IMR-90 (cell line): ENCODE data around the gene C5orf58. TPM values are rescaled to one million over a fixed set of nuclear protein-coding genes. Genes with fewer than 3 reads are reported as not detected.

ENCODE experiments used
- ATAC-seq: fragments of 200-7000 bp; cut with Tn5 transposase; 2 replicates; pipeline ENCODE4 v1.9.1; 2020; ENCODE audit warnings: low read depth, mild to moderate bottlenecking, moderate library complexity
- BruUV-seq: library from RNA; stranded (reverse); fragments of 400-500 nt; replicated peaks from 2 replicates; lab custom pipeline; 2021; lab: Mats Ljungman, UMichigan
- CTCF ChIA-PET: fragments of 300-600 bp; formaldehyde crosslinking; extraction: SDS; loops from one replicate; lab custom pipeline; 2021; ENCODE audit warnings: antibody characterized with exemption; lab: Yijun Ruan, JAX
- POLR2A ChIA-PET: fragments of 300-600 bp; sonication (Branson Sonifier 250); formaldehyde crosslinking; loops from one replicate; lab custom pipeline; 2022; ENCODE audit warnings: antibody characterized with exemption; ENCODE audit not compliant: unreplicated experiment; lab: Charles Lee
- DNase-seq: peaks from one replicate; pipeline ENCODE4 v3.0.0; 2013
- H2AFZ ChIP-seq: replicated peaks from 2 replicates; pipeline ENCODE3; 2013; ENCODE audit warnings: low read length, mild to moderate bottlenecking; ENCODE audit not compliant: poor library complexity
- H2AK5ac ChIP-seq: 2 replicates; pipeline ENCODE4 v1.6.1; 2013; ENCODE audit warnings: low read depth, low read length, inconsistent platforms
- H2AK9ac ChIP-seq: replicated peaks from 2 replicates; pipeline ENCODE3; 2013; ENCODE audit warnings: mild to moderate bottlenecking, low read depth, low read length, moderate library complexity; ENCODE audit not compliant: poor library complexity
- H2BK120ac ChIP-seq: 2 replicates; pipeline ENCODE4 v1.6.1; 2013; ENCODE audit warnings: low read depth, low read length, inconsistent platforms
- H2BK15ac ChIP-seq: 3 replicates; pipeline ENCODE4 v1.6.1; 2013; ENCODE audit warnings: low read depth, low read length, inconsistent platforms
- H2BK20ac ChIP-seq: 2 replicates; pipeline ENCODE4 v1.6.1; 2013; ENCODE audit warnings: low read depth, mild to moderate bottlenecking, inconsistent platforms, low read length, moderate library complexity
- H2BK5ac ChIP-seq: 2 replicates; pipeline ENCODE4 v1.6.1; 2013; ENCODE audit warnings: mild to moderate bottlenecking, low read depth, low read length, inconsistent platforms; ENCODE audit not compliant: poor library complexity, severe bottlenecking
- H3K14ac ChIP-seq: replicated peaks from 2 replicates; pipeline ENCODE4 v1.6.1; 2013; ENCODE audit warnings: low read depth, low read length, inconsistent platforms
- H3K18ac ChIP-seq: 2 replicates; pipeline ENCODE4 v1.6.1; 2013; ENCODE audit warnings: low read depth, low read length, control low read depth
- H3K23ac ChIP-seq: 2 replicates; pipeline ENCODE4 v1.6.1; 2013; ENCODE audit warnings: low read depth, low read length, inconsistent platforms
- H3K27ac ChIP-seq: 2 replicates; pipeline ENCODE4 v1.5.1; 2013; ENCODE audit warnings: mild to moderate bottlenecking, control low read depth, low read length; ENCODE audit not compliant: insufficient read depth
- H3K27me3 ChIP-seq: 2 replicates; pipeline ENCODE4 v1.6.1; 2013; ENCODE audit warnings: low read length; ENCODE audit not compliant: control insufficient read depth, insufficient read depth
- H3K36me3 ChIP-seq: 2 replicates; pipeline ENCODE4 v1.6.1; 2013; ENCODE audit warnings: low read length, mixed read lengths; ENCODE audit not compliant: control insufficient read depth, insufficient read depth
- H3K4ac ChIP-seq: 2 replicates; pipeline ENCODE4 v1.6.1; 2013; ENCODE audit warnings: low read depth, low read length, inconsistent platforms
- H3K4me1 ChIP-seq: 2 replicates; pipeline ENCODE4 v1.6.1; 2013; ENCODE audit warnings: low read length, mixed read lengths; ENCODE audit not compliant: control insufficient read depth, insufficient read depth
- H3K4me2 ChIP-seq: 2 replicates; pipeline ENCODE4 v1.6.1; 2013; ENCODE audit warnings: low read depth, mild to moderate bottlenecking, control low read depth, low read length, moderate library complexity
- H3K4me3 ChIP-seq: 2 replicates; pipeline ENCODE4 v1.5.1; 2013; ENCODE audit warnings: low read depth, mild to moderate bottlenecking, control low read depth, low read length, moderate library complexity; ENCODE audit not compliant: insufficient read depth
- H3K56ac ChIP-seq: 2 replicates; pipeline ENCODE4 v1.6.1; 2013; ENCODE audit warnings: low read length, inconsistent platforms; ENCODE audit not compliant: insufficient read depth; ENCODE audit errors: extremely low read depth
- H3K79me1 ChIP-seq, 2 experiments: 2 replicates each; pipeline ENCODE4 v1.6.1; 2013; ENCODE audit warnings: low read length in 2 of 2, inconsistent platforms in 1 of 2, low read depth in 1 of 2
- H3K9ac ChIP-seq: 2 replicates; pipeline ENCODE4 v1.6.1; 2013; ENCODE audit warnings: low read depth, low read length, control low read depth
- H3K9me1 ChIP-seq: 2 replicates; pipeline ENCODE4 v1.6.1; 2013; ENCODE audit warnings: low read length, inconsistent platforms; ENCODE audit not compliant: insufficient read depth
- H3K9me3 ChIP-seq: 2 replicates; pipeline ENCODE4 v1.6.1; 2013; ENCODE audit warnings: low read length; ENCODE audit not compliant: control insufficient read depth, insufficient read depth
- H4K20me1 ChIP-seq: 2 replicates; pipeline ENCODE4 v1.6.1; 2013; ENCODE audit warnings: low read length, inconsistent platforms; ENCODE audit not compliant: insufficient read depth
- H4K5ac ChIP-seq: 2 replicates; pipeline ENCODE4 v1.6.1; 2013; ENCODE audit warnings: mild to moderate bottlenecking, low read depth, low read length, control low read depth
- H4K8ac ChIP-seq, 2 experiments: 2 replicates each; pipeline ENCODE4 v1.6.1; 2013; ENCODE audit warnings: low read depth in 2 of 2, low read length in 2 of 2, control low read depth in 1 of 2, inconsistent platforms in 1 of 2
- H4K91ac ChIP-seq: 2 replicates; pipeline ENCODE4 v1.6.1; 2013; ENCODE audit warnings: low read depth, low read length, inconsistent platforms; ENCODE audit not compliant: insufficient read depth
- BHLHE40 ChIP-seq: fragments of 150-350 bp; IDR thresholded peaks from 2 replicates; pipeline ENCODE4 v1.6.1; 2016; ENCODE audit warnings: mild to moderate bottlenecking, low read depth, low read length
- CHD1 ChIP-seq: IDR thresholded peaks from 2 replicates; pipeline ENCODE4 v1.6.1; 2012; ENCODE audit warnings: low read depth, low read length, improper control_type of control experiment
- SMC3 ChIP-seq: fragments of 150-350 bp; IDR thresholded peaks from 2 replicates; pipeline ENCODE4 v1.6.1; 2016; ENCODE audit warnings: low read depth, mild to moderate bottlenecking, antibody characterized with exemption, low read length, moderate library complexity
- WGBS, 2 experiments: methylation state at CpG; one replicate each; pipeline versions ENCODE4 v1.1.5 to v1.1.7; 2013; ENCODE audit warnings: missing lambda C conversion rate in 2 of 2; ENCODE audit not compliant: insufficient read length in 1 of 2; ENCODE audit errors: extremely low coverage in 2 of 2; 5-methylcytosine and 5-hydroxymethylcytosine counted together
- dilution Hi-C: fragments of 300-500 bp; cut with HindIII; formaldehyde crosslinking; loops from one replicate; pipeline ENCODE4 v1.14.3; 2018; ENCODE audit warnings: low sequenced_read_pairs; ENCODE audit not compliant: unreplicated experiment
- in situ Hi-C: fragments of 300-500 bp; cut with MboI; formaldehyde crosslinking; loops from 3 replicates; pipeline ENCODE4 v1.14.3; 2019; ENCODE audit warnings: low sequenced_read_pairs, inconsistent platforms, mixed read lengths
- intact Hi-C: fragments of 100-400 bp; cut with micrococcal nuclease; formaldehyde crosslinking; loops from 2 replicates; pipeline ENCODE4 v1.10.0; 2022
- polyA plus RNA-seq, 3 experiments: library from polyadenylated mRNA; depleted of rRNA; stranded (reverse); fragments of >200 nt; gene quantifications; 2 replicates each; pipeline ENCODE4 v1.2.3, GENCODE V29; 2012; ENCODE audit warnings: low replicate concordance in 1 of 3
- total RNA-seq: library from RNA; depleted of rRNA; stranded (reverse); fragments of >200 nt; gene quantifications from 2 replicates; pipeline ENCODE4 v1.2.3, GENCODE V29; 2012

C5orf58 gene
- total and polyA plus RNA-seq, 2 of the 4 experiments (the other 2 are of a cell fraction) = not detected

GRCh38 chr5:170289764-170290163, 57.0 kb downstream of the C5orf58 start:
- H3K27ac ChIP-seq = no peak overlapping the region
- no peaks in the 10 kb centered on the region for H3K79me1 ChIP-seq
- DNase-seq = no peak
- TF ChIP-seq BHLHE40 (no peak), CHD1 (no peak), SMC3 (no peak)
- in situ Hi-C loops = no loop called here
- no peaks in the 10 kb centered on the region for H3K9me3 ChIP-seq
- no peak overlapping the region for H2AK9ac ChIP-seq
- H3K4me2 ChIP-seq = no peak overlapping the region
- H3K4me3 ChIP-seq = no peak overlapping the region
- intact Hi-C loops = no loop called here
- no peak overlapping the region for H2BK5ac ChIP-seq
- dilution Hi-C loops = no loop called here
- H2BK20ac ChIP-seq = no peak overlapping the region
- no TSS peak for BruUV-seq
- no peak overlapping the region for H3K56ac ChIP-seq
- no peaks in the 10 kb centered on the region for H3K36me3 ChIP-seq
- ChIA-PET POLR2A (no interaction called here), CTCF (no interaction called here)
- ATAC-seq = no peak
- no peak overlapping the region for H4K5ac ChIP-seq
- no peak overlapping the region for H3K9ac ChIP-seq
- WGBS, 2 experiments = no CpG with 5 or more reads among the region's 4 CpGs
- no peak overlapping the region for H3K14ac ChIP-seq
- no peaks in the 10 kb centered on the region for H3K4me1 ChIP-seq
- H3K23ac ChIP-seq = no peak overlapping the region
- H2AK5ac ChIP-seq = no peak overlapping the region
- H4K8ac ChIP-seq = no peak overlapping the region
- H2BK120ac ChIP-seq = no peak overlapping the region
- no peak overlapping the region for H2BK15ac ChIP-seq
- H4K20me1 ChIP-seq = no peaks in the 10 kb centered on the region
- H3K9me1 ChIP-seq = no peaks in the 10 kb centered on the region
- H2AFZ ChIP-seq = no peak overlapping the region
- H3K27me3 ChIP-seq = no peaks in the 10 kb centered on the region
- H3K18ac ChIP-seq = no peak overlapping the region
- H3K4ac ChIP-seq = no peak overlapping the region
- H4K91ac ChIP-seq = no peak overlapping the region
